Upper lobe of left lung (tissue), 4 donors: ENCODE measurements around the gene ADAP1.

Source experiments
- CTCF ChIP-seq, 6 experiments: fragments of 450-650 bp in 4 of 6; fragments of 200-600 bp in 2 of 6; sonication (generic) in 2 of 6; IDR thresholded peaks; one replicate each; pipeline ENCODE4 v1.5.1; 2016 to 2019; ENCODE audit warnings: antibody characterized with exemption in 6 of 6
- POLR2A ChIP-seq, 4 donors: fragments of 450-650 bp; IDR thresholded peaks; one replicate each; pipeline ENCODE4 v1.5.1; 2016 to 2017; ENCODE audit warnings: antibody characterized with exemption in 4 of 4, mild to moderate bottlenecking in 2 of 4

DNA sequence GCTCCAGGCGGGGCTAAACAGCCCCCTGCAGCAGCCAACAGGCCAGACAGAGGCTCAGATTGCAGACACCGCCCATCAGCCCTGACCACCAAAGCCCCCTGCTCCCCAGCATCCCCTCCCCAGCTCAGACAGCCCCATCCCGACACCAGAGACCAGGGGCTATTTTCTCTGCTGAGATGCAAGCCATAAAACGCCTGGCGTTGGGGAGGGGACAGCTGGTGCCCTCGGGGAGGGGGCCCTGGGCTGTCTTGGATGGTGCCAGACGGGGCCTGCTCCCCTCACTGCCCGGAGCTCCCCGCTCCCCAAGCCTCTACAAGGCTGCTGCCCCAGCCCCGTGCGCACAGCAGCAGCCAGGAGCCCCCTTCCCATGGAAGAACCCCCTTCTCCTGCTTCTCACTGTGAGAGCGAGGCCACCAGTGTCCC, 46.3 kb downstream of the ADAP1 start:
- TF ChIP-seq CTCF (IDR thresholded peaks at IDR 0.05) (no peak), POLR2A (IDR thresholded peaks at IDR 0.05) (no peak)
